Cardiac fibroblast (primary cell): ENCODE results near the gene ATP6V1C2.

Source experiments
- DNase-seq, 2 donors: peaks; one replicate each; pipeline versions ENCODE4 v3.0.0 to v3.0.0-alpha.2; 2010; ENCODE audit warnings: low read depth in 2 of 2
- H3K4me3 ChIP-seq, 2 donors: replicated peaks in 1 of 2; 1 replicate in 1 of 2; 2 replicates in 1 of 2; pipeline ENCODE4 v1.5.1; 2011; ENCODE audit warnings: low read depth in 2 of 2, low read length in 2 of 2, mild to moderate bottlenecking in 2 of 2, moderate library complexity in 1 of 2
- CTCF ChIP-seq: IDR thresholded peaks from one replicate; pipeline ENCODE4 v1.5.1; 2011; ENCODE audit warnings: low read depth, mild to moderate bottlenecking, low read length, inconsistent platforms

ATP6V1C2 gene

GRCh38 chr2:10781746-10782145 is 60.3 kb downstream of the ATP6V1C2 start:
- no peak for TF ChIP-seq CTCF
- H3K4me3 ChIP-seq, result no peak overlapping the region
- no peak for DNase-seq

GRCh38 chr2:10783421-10783820 is 62.0 kb downstream of the ATP6V1C2 start:
- DNase-seq, result no peak
- TF ChIP-seq CTCF, result no peak
- H3K4me3 ChIP-seq, result no peak overlapping the region

- TF ChIP-seq CTCF, result no peak
- no peak for DNase-seq
- H3K4me3 ChIP-seq, result no peak overlapping the region
Observed at GRCh38 chr2:10784719-10785118, 63.3 kb downstream of the ATP6V1C2 start.

GRCh38 chr2:10785260-10785659 is 63.8 kb downstream of the ATP6V1C2 start:
- DNase-seq, result no peak
- no peak overlapping the region for H3K4me3 ChIP-seq
- no peak for TF ChIP-seq CTCF

- H3K4me3 ChIP-seq, result no peak overlapping the region
- TF ChIP-seq CTCF, result no peak
- no peak for DNase-seq
Observed at GRCh38 chr2:10786240-10786982, 65.0 kb downstream of the ATP6V1C2 start.

GRCh38 chr2:10787176-10787968 is 65.9 kb downstream of the ATP6V1C2 start:
- TF ChIP-seq CTCF, result peak; percentile 33
- DNase-seq, result peak in 1 of 2 donors; percentile 19

More at GRCh38 chr2:10787176-10787968, 65.9 kb downstream of the ATP6V1C2 start:
- no peak overlapping the region for H3K4me3 ChIP-seq
